Measurements from ENCODE around the gene LPCAT2.

The LPCAT2 gene

DNA sequence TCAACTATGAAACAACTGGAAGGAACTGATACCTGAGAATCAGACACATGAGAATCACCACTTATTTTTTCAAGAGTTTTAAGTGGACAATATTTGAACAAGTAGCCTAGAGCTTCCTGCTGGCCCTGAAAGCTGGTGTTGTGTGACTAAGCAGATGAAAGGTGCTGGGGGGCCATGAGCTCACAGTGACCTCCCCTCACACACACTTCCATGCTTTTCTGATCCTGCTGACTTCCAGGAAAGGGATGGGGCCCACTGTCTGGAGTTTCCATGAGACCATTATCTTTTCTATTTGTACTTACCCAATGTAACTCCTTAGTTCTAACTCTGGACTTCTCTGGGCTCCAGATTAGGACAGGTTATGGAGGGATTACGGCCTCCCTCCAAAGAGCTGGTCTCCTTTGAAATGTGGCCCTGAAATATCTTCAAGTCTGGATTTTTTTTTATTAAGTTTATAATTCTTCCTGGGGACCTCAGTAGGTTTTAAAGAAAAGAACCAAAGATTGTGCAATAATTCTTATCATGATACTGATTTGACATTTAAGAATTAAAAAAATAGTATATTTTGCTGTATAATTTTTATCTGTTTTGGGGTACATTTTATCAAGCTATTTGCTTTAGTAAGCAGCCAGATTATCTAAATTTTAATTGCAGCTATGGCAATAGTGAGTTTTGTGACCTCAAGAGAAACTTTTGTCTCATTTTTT lies 62.5 kb downstream of the LPCAT2 start:
- DNase-seq (ENCODE audit: low read depth), result no peak
- no peak overlapping the region for H3K4me3 ChIP-seq (ENCODE audit: low read depth, low read length)
- TF ChIP-seq, protein P1, sequence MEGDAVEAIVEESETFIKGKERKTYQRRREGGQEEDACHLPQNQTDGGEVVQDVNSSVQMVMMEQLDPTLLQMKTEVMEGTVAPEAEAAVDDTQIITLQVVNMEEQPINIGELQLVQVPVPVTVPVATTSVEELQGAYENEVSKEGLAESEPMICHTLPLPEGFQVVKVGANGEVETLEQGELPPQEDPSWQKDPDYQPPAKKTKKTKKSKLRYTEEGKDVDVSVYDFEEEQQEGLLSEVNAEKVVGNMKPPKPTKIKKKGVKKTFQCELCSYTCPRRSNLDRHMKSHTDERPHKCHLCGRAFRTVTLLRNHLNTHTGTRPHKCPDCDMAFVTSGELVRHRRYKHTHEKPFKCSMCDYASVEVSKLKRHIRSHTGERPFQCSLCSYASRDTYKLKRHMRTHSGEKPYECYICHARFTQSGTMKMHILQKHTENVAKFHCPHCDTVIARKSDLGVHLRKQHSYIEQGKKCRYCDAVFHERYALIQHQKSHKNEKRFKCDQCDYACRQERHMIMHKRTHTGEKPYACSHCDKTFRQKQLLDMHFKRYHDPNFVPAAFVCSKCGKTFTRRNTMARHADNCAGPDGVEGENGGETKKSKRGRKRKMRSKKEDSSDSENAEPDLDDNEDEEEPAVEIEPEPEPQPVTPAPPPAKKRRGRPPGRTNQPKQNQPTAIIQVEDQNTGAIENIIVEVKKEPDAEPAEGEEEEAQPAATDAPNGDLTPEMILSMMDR (IDR thresholded peaks at IDR 0.05; ENCODE audit: low read depth, low read length), result no peak
- TF ChIP-seq POLR2A (IDR thresholded peaks at IDR 0.05; ENCODE audit: extremely low read depth, insufficient read length), result no peak
- TF ChIP-seq MYC (IDR thresholded peaks at IDR 0.05; ENCODE audit: low read depth, low read length), result no peak

GRCh38 chr16:55572439-55572838 lies 63.6 kb downstream of the LPCAT2 start:
- DNase-seq (ENCODE audit: low read depth), result no peak
- H3K4me3 ChIP-seq (ENCODE audit: low read depth, low read length), result no peak overlapping the region
- TF ChIP-seq MYC (IDR thresholded peaks at IDR 0.05; ENCODE audit: low read depth, low read length) (no peak), POLR2A (IDR thresholded peaks at IDR 0.05; ENCODE audit: extremely low read depth, insufficient read length) (no peak)
- TF ChIP-seq, protein P1 (IDR thresholded peaks at IDR 0.05; ENCODE audit: low read depth, low read length), result no peak
- TF ChIP-seq, protein P2, sequence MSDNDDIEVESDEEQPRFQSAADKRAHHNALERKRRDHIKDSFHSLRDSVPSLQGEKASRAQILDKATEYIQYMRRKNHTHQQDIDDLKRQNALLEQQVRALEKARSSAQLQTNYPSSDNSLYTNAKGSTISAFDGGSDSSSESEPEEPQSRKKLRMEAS (IDR thresholded peaks at IDR 0.05; ENCODE audit: low read depth, low read length), result no peak

GRCh38 chr16:55574811-55575210 lies 65.9 kb downstream of the LPCAT2 start:
- H3K4me3 ChIP-seq (ENCODE audit: low read depth, low read length), result no peak overlapping the region
- TF ChIP-seq POLR2A (IDR thresholded peaks at IDR 0.05; ENCODE audit: extremely low read depth, insufficient read length), result no peak
- no peak for TF ChIP-seq MYC (IDR thresholded peaks at IDR 0.05; ENCODE audit: low read depth, low read length)
- TF ChIP-seq, protein P1 (IDR thresholded peaks at IDR 0.05; ENCODE audit: low read depth, low read length), result no peak
- TF ChIP-seq, protein P2 (IDR thresholded peaks at IDR 0.05; ENCODE audit: low read depth, low read length), result no peak
- DNase-seq (ENCODE audit: low read depth), result peak; percentile 8

DNA sequence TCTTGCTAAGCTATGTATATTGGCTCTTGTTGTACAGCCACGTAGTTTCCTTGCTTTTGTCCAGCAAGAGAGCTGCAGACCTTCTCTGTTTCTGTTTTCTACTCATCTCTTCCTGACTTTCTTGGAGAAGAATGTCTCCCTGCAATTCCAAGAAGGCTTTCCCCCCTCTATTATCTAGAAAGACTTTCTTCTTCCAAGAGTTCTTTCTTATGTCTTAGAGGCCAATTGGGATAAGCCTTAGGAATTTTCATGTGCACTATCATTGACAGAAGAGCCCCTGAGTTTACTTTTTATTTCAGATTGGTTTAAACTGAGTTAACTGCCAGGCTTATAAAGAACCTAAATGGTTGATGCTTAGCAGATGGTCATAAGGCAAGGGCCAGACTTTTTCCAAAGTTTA lies 66.6 kb downstream of the LPCAT2 start:
- no peak overlapping the region for H3K4me3 ChIP-seq (ENCODE audit: low read depth, low read length)
- TF ChIP-seq, protein P2 (IDR thresholded peaks at IDR 0.05; ENCODE audit: low read depth, low read length), result no peak
- TF ChIP-seq, protein P1 (IDR thresholded peaks at IDR 0.05; ENCODE audit: low read depth, low read length), result no peak
- TF ChIP-seq MYC (IDR thresholded peaks at IDR 0.05; ENCODE audit: low read depth, low read length) (no peak), POLR2A (IDR thresholded peaks at IDR 0.05; ENCODE audit: extremely low read depth, insufficient read length) (no peak)
- no peak for DNase-seq (ENCODE audit: low read depth)

DNA sequence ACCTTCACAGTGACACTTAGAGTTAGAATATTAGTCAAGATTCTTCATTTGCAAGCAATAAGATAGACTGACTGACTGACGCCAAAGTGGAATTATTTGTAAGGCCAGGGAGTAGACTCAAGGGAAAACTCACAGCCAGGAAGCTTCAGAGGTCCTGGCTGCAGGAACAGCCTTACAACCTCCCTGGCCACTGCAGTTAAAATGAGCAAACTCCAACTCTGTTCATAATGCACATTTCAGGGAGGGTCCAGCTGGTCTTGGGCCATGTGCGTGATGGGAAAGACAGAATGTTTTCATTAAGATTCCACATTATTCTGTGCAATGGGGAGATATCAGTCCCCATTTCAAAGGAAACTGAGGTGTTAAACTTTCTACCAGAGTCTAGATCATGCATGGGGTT lies 67.5 kb downstream of the LPCAT2 start:
- H3K4me3 ChIP-seq (ENCODE audit: low read depth, low read length), result no peak overlapping the region
- no peak for DNase-seq (ENCODE audit: low read depth)
- TF ChIP-seq, protein P1 (IDR thresholded peaks at IDR 0.05; ENCODE audit: low read depth, low read length), result no peak
- TF ChIP-seq POLR2A (IDR thresholded peaks at IDR 0.05; ENCODE audit: extremely low read depth, insufficient read length) (no peak), MYC (IDR thresholded peaks at IDR 0.05; ENCODE audit: low read depth, low read length) (no peak)
- TF ChIP-seq, protein P2 (IDR thresholded peaks at IDR 0.05; ENCODE audit: low read depth, low read length), result no peak

All from NB4 (cell line).